PC-9 (cell line): ENCODE data around the gene PIGZ. TPM values are rescaled to one million over a fixed set of nuclear protein-coding genes. Genes with fewer than 3 reads are reported as not detected.
"Not testable (repeated sequence)": the region's sequence is repeated elsewhere in the genome, so short reads cannot be mapped to it uniquely, and the experiment has no call there.

Experiments
- BruUV-seq: library from RNA; stranded (reverse); fragments of 400-500 nt; replicated peaks from 2 replicates; lab custom pipeline; 2021; lab: Mats Ljungman, UMichigan
- CTCF ChIA-PET: fragments of 300-600 bp; sonication (Branson Sonifier 250); formaldehyde crosslinking; loops from one replicate; lab custom pipeline; 2022; ENCODE audit warnings: antibody characterized with exemption; lab: Charles Lee
- POLR2A ChIA-PET: fragments of 300-600 bp; sonication (Branson Sonifier 250); formaldehyde crosslinking; loops from one replicate; lab custom pipeline; 2022; ENCODE audit warnings: antibody characterized with exemption; ENCODE audit not compliant: unreplicated experiment; lab: Charles Lee
- DNase-seq, 2 experiments: peaks; one replicate each; pipeline versions ENCODE4 v3.0.0 to v3.0.0-alpha.2; 2015 to 2022; ENCODE audit warnings: mixed read lengths in 1 of 2
- H2AFZ ChIP-seq: fragments of 200-600 bp; sonication (generic); 2 replicates; pipeline ENCODE4 v1.8.1; 2017; ENCODE audit warnings: antibody characterized with exemption
- H3F3A ChIP-seq: fragments of 200-600 bp; sonication (generic); 2 replicates; pipeline ENCODE4 v1.8.1; 2017; ENCODE audit warnings: antibody characterized with exemption, mild to moderate bottlenecking, low read depth; ENCODE audit not compliant: insufficient read depth
- H3K27ac ChIP-seq: fragments of 200-600 bp; sonication (generic); 2 replicates; pipeline ENCODE4 v1.6.1; 2016; ENCODE audit warnings: mixed run types
- H3K27me3 ChIP-seq: fragments of 200-600 bp; sonication (generic); 2 replicates; pipeline ENCODE4 v1.6.1; 2016; ENCODE audit warnings: low read depth, mixed run types; ENCODE audit not compliant: insufficient read depth
- H3K36me3 ChIP-seq: fragments of 200-600 bp; sonication (generic); 2 replicates; pipeline ENCODE4 v1.6.1; 2016; ENCODE audit warnings: low read depth, mixed run types
- H3K4me1 ChIP-seq: fragments of 200-600 bp; sonication (generic); replicated peaks from 2 replicates; pipeline ENCODE4 v1.6.1; 2016; ENCODE audit warnings: mixed run types; ENCODE audit not compliant: insufficient read depth
- H3K4me2 ChIP-seq: fragments of 200-600 bp; sonication (generic); 2 replicates; pipeline ENCODE4 v1.6.1; 2017; ENCODE audit warnings: mixed run types
- H3K4me3 ChIP-seq: fragments of 200-600 bp; sonication (generic); 2 replicates; pipeline ENCODE4 v1.6.1; 2016; ENCODE audit warnings: mixed run types
- H3K79me2 ChIP-seq: fragments of 200-600 bp; sonication (generic); 2 replicates; pipeline ENCODE4 v1.6.1; 2017; ENCODE audit warnings: low read depth, mixed run types
- H3K9me2 ChIP-seq: fragments of 200-600 bp; sonication (generic); 2 replicates; pipeline ENCODE4 v1.8.1; 2017; ENCODE audit warnings: mild to moderate bottlenecking; ENCODE audit not compliant: insufficient read depth
- H3K9me3 ChIP-seq: fragments of 200-600 bp; sonication (generic); 2 replicates; pipeline ENCODE4 v1.8.1; 2016; ENCODE audit warnings: low read depth; ENCODE audit not compliant: insufficient read depth
- H4K20me1 ChIP-seq: fragments of 200-600 bp; sonication (generic); 2 replicates; pipeline ENCODE4 v1.8.1; 2017; ENCODE audit not compliant: insufficient read depth
- CTCF ChIP-seq: fragments of 200-600 bp; sonication (generic); conservative IDR thresholded peaks from 2 replicates; pipeline ENCODE4 v1.6.1; 2017; ENCODE audit warnings: mixed run types, antibody characterized with exemption, mild to moderate bottlenecking, moderate library complexity
- EZH2 ChIP-seq: fragments of 200-600 bp; sonication (generic); IDR thresholded peaks from 2 replicates; pipeline ENCODE4 v1.8.0; 2017; ENCODE audit warnings: antibody characterized with exemption, low read depth
- intact Hi-C: fragments of 100-400 bp; cut with micrococcal nuclease; formaldehyde crosslinking; loops from one replicate; pipeline ENCODE4 v1.10.0; 2022; ENCODE audit not compliant: unreplicated experiment
- total RNA-seq: library from RNA; stranded (reverse); gene quantifications from 2 replicates; pipeline ENCODE4 v1.2.3, GENCODE V29; 2021

Gene PIGZ
- total RNA-seq, 1 experiment from 2014 or later, result 2.1 TPM

GRCh38 chr3:196948442-196949284 is 20.0 kb downstream of the PIGZ start:
- DNase-seq, result no peak

DNA sequence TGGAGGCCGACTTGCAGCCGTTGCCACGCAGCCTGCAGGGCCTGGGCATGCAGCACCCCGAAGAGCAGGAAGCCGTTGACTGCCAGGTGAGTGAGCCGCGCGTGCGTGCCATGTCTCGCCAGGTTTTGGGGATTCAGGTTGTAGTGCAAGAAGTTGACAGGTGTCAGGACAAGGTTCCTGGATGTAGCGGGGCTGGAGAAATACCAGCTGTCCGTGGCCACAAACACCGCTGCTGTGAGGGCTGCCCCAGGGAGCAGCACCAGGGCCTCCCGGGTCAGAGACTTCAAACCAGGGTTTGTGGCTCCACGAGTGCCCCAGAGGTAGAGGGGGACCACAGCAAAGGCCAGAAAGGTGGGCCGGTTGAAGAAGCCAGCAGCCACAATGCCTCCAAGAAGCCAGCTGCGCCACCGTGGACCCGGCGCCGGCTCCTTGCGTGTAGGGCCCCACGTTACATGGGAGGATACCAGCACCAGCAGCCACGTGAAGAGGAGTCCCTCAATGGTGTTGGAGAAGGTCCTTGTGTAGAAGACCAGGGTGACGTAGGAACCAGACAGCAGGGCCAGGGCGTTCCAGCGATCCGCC is 20.7 kb downstream of the PIGZ start:
- Histone ChIP-seq H3K9me3 (no peaks in the 10 kb centered on the region), H3K9me2 (no peaks in the 10 kb centered on the region), H3F3A (peaks cover 11% of the 10 kb centered on the region; the same call in 1 of the 2 replicates), H3K4me2 (no peak overlapping the region), H3K4me3 (no peak overlapping the region), H3K36me3 (no peaks in the 10 kb centered on the region), H3K27ac (no peak overlapping the region), H3K27me3 (no peaks in the 10 kb centered on the region), H3K79me2 (peaks cover 21% of the 10 kb centered on the region), H3K4me1 (peaks cover 8% of the 10 kb centered on the region; the same call in 1 of the 2 replicates), H2AFZ (no peak overlapping the region), H4K20me1 (no peaks in the 10 kb centered on the region)
- intact Hi-C loops, result loop anchor here (10.0 kb wide), 3 partner anchors 113 to 423 kb away; no protein-coding TSS in a partner anchor
- BruUV-seq, result no TSS peak
- POLR2A ChIA-PET, result interaction anchor here (0.6 kb wide), 1 partner anchor 209 kb away, joined by 7 read pairs; the partner anchor contains the start of gene PAK2
- TF ChIP-seq CTCF (no peak), EZH2 (no peak)
- CTCF ChIA-PET, result no interaction called here
- DNase-seq, result no peak

More at GRCh38 chr3:196948442-196949284, 20.0 kb downstream of the PIGZ start:
- H4K20me1 ChIP-seq, result no peaks in the 10 kb centered on the region
- H3K9me2 ChIP-seq, result no peaks in the 10 kb centered on the region
- H3K9me3 ChIP-seq, result no peaks in the 10 kb centered on the region
- H3K4me2 ChIP-seq, result no peak overlapping the region
- no TSS peak for BruUV-seq
- no peak overlapping the region for H3K27ac ChIP-seq
- POLR2A ChIA-PET, result interaction anchor here (0.6 kb wide), 1 partner anchor 209 kb away, joined by 7 read pairs; the partner anchor contains the start of gene PAK2
- peaks cover 4% of the 10 kb centered on the region; the same call in 1 of the 2 replicates for H3K4me1 ChIP-seq
- no peaks in the 10 kb centered on the region for H3K36me3 ChIP-seq
- peaks cover 11% of the 10 kb centered on the region; the same call in 1 of the 2 replicates for H3F3A ChIP-seq
- H2AFZ ChIP-seq, result no peak overlapping the region
- TF ChIP-seq CTCF, result no peak
- TF ChIP-seq EZH2, result no peak
- intact Hi-C loops, result loop anchor here (10.0 kb wide), 3 partner anchors 114 to 424 kb away; no protein-coding TSS in a partner anchor
- CTCF ChIA-PET, result no interaction called here
- H3K79me2 ChIP-seq, result peaks cover 14% of the 10 kb centered on the region
- no peak overlapping the region for H3K4me3 ChIP-seq
- no peaks in the 10 kb centered on the region for H3K27me3 ChIP-seq

DNA sequence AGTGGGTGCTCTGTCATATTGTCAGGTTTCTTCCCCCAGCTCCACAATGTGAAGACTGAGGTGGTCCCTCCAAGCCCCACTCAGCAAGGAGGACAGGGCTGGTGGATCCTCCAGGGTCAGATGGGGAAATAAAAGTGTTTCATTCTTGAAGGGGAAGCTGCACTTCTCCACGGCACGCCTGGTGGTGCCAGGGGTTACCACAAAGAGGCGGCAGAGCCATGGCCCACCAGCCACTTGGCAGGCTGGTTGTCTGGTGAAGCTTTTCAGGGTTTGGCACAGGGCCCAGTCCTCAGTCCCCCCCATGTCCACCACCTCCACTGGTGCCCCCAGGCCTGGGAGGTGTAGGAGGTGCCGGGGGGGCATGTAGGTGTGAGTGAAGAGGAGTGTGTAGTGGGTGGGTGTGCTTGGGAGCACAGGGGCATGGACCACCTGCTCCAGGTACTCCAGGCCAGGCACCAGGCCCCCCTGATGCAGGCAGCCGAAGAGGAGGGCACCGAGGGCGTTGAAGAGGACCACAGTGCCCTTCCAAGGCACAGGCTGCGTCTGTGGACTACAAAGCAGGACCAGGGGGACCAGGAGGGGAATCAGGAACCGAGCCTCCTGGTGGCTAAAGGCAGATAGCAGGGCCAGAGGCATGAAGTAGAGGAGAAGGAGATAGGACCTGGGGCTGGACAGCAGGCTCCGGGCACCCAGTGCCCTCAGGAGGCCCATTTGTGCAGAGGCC is 21.3 kb downstream of the PIGZ start:
- TF ChIP-seq EZH2 (no peak), CTCF (no peak; the same call in 1 of the 2 replicates)
- peaks cover 25% of the 10 kb centered on the region for H3K79me2 ChIP-seq
- no peak for DNase-seq
- no peak overlapping the region for H2AFZ ChIP-seq
- intact Hi-C loops, result loop anchor here (10.0 kb wide), 3 partner anchors 112 to 422 kb away; no protein-coding TSS in a partner anchor
- H4K20me1 ChIP-seq, result no peaks in the 10 kb centered on the region
- ChIA-PET POLR2A (no interaction called here), CTCF (no interaction called here)
- H3K4me1 ChIP-seq, result peaks cover 8% of the 10 kb centered on the region; the same call in 1 of the 2 replicates
- H3K27ac ChIP-seq, result no peak overlapping the region
- BruUV-seq, result no TSS peak
- no peaks in the 10 kb centered on the region for H3K9me3 ChIP-seq
- H3K4me2 ChIP-seq, result no peak overlapping the region
- H3K27me3 ChIP-seq, result no peaks in the 10 kb centered on the region
- H3K9me2 ChIP-seq, result no peaks in the 10 kb centered on the region
- no peaks in the 10 kb centered on the region for H3K36me3 ChIP-seq
- H3K4me3 ChIP-seq, result no peak overlapping the region
- peaks cover 11% of the 10 kb centered on the region for H3F3A ChIP-seq

GRCh38 chr3:196944037-196944790 is 24.4 kb downstream of the PIGZ start:
- POLR2A ChIA-PET, BruUV-seq, H3K27me3 ChIP-seq, H3K9me2 ChIP-seq, H3K9me3 ChIP-seq, H3K36me3 ChIP-seq, CTCF ChIA-PET, H2AFZ ChIP-seq, DNase-seq, H3K27ac ChIP-seq: not testable (repeated sequence)
- H3F3A ChIP-seq, result peaks cover 32% of the 10 kb centered on the region
- peaks cover 13% of the 10 kb centered on the region for H4K20me1 ChIP-seq
- H3K4me2 ChIP-seq, result peak overlapping the region; percentile 88
- peaks cover 20% of the 10 kb centered on the region for H3K4me1 ChIP-seq
- H3K4me3 ChIP-seq, result peak overlapping the region; percentile 92
- H3K79me2 ChIP-seq, result peaks cover 56% of the 10 kb centered on the region
- intact Hi-C loops, result loop anchor here (5.0 to 10.0 kb wide), 5 partner anchors 77 to 419 kb away; partner anchors contain the start of genes CEP19, PIGX and SENP5
